ENCODE data around the gene RPA1. TPM values are rescaled to one million over a fixed set of nuclear protein-coding genes. Genes with fewer than 3 reads are reported as not detected.
A peak's percentile ranks its signal among the peaks of the same experiment; 100 is the strongest.

The RPA1 gene
- total RNA-seq, 3 donors from 2014 or later (not counting 1 experiment from before 2014, with no cell fraction given) = 70.9 to 101 (median 98.9) TPM

DNA sequence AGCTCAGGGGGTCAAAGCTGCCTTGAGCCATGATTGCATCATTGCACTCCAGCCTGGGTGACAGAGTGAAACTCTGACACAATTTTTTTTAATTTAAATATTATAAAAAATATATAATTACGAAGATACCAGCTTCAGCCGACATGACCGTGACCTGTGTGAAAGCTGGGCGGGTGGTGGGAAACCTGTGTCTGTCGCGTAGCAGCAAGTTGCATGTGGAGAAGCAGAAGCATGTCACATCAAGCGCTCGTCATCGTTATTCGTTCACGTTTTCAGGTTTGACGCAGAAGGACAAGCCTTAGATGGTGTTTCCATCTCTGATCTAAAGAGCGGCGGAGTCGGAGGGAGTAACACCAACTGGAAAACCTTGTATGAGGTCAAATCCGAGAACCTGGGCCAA, 53.7 kb downstream of the RPA1 start:
- Mint-ChIP-seq H3K9me3 (no peaks in the 10 kb centered on the region), H3K4me3 (no peak overlapping the region), H3K27me3 (ENCODE audit: low read depth in 2 of 2) (no peaks in the 10 kb centered on the region), H3K4me1 (no peaks in the 10 kb centered on the region), H3K27ac (no peak overlapping the region), H3K36me3 (peaks cover 40% of the 10 kb centered on the region)
- ATAC-seq = no peak
- Histone ChIP-seq H3K27ac (ENCODE audit: low read length) (no peak overlapping the region), H3K4me3 (ENCODE audit: low read length) (no peak overlapping the region), H3K36me3 (ENCODE audit: control insufficient read depth, insufficient read depth, low read length) (peaks cover 80% of the 10 kb centered on the region), H3K9me3 (ENCODE audit: control insufficient read depth, insufficient read depth, low read length) (no peaks in the 10 kb centered on the region), H3K4me1 (ENCODE audit: control insufficient read depth, insufficient read depth, low read length) (no peaks in the 10 kb centered on the region), H3K27me3 (ENCODE audit: control insufficient read depth, insufficient read depth, low read length) (no peaks in the 10 kb centered on the region)
- WGBS (ENCODE audit: insufficient coverage) = 95% methylated on average over 16 of the region's 16 CpGs
- DNase-seq = no peak
- TF ChIP-seq, protein P1, sequence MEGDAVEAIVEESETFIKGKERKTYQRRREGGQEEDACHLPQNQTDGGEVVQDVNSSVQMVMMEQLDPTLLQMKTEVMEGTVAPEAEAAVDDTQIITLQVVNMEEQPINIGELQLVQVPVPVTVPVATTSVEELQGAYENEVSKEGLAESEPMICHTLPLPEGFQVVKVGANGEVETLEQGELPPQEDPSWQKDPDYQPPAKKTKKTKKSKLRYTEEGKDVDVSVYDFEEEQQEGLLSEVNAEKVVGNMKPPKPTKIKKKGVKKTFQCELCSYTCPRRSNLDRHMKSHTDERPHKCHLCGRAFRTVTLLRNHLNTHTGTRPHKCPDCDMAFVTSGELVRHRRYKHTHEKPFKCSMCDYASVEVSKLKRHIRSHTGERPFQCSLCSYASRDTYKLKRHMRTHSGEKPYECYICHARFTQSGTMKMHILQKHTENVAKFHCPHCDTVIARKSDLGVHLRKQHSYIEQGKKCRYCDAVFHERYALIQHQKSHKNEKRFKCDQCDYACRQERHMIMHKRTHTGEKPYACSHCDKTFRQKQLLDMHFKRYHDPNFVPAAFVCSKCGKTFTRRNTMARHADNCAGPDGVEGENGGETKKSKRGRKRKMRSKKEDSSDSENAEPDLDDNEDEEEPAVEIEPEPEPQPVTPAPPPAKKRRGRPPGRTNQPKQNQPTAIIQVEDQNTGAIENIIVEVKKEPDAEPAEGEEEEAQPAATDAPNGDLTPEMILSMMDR (IDR thresholded peaks at IDR 0.05) = no peak
- intact Hi-C loops (cut with micrococcal nuclease) = no loop called here

DNA sequence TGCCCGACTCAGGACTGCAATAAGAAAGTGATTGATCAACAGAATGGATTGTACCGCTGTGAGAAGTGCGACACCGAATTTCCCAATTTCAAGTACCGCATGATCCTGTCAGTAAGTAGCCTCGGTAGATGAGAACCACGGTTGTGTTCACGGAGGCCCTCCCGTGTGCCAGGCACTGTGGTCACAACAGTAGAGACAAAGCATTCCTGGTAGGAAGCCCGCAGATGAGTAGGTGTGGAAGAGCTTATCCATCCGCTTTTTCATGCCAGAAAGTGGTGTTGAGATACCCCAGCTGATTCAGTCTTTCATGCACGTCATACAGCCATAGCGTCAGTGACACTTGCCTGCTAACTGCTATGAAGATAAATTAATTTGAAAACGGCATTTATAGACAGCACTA, 58.9 kb downstream of the RPA1 start:
- DNase-seq = no peak
- no peak overlapping the region for H3K4me3 ChIP-seq (ENCODE audit: low read length)
- 98% methylated on average over 14 of the region's 14 CpGs for WGBS (ENCODE audit: insufficient coverage)
- intact Hi-C loops (cut with micrococcal nuclease) = no loop called here
- Mint-ChIP-seq H3K4me1 (peaks cover 8 to 10% of the 10 kb centered on the region in 2 donors), H3K9me3 (no peaks in the 10 kb centered on the region), H3K27ac (no peak overlapping the region), H3K4me3 (no peak overlapping the region), H3K27me3 (ENCODE audit: low read depth in 2 of 2) (no peaks in the 10 kb centered on the region), H3K36me3 (peaks cover 31% of the 10 kb centered on the region)
- H3K36me3 ChIP-seq (ENCODE audit: control insufficient read depth, insufficient read depth, low read length) = peaks cover 64% of the 10 kb centered on the region
- H3K9me3 ChIP-seq (ENCODE audit: control insufficient read depth, insufficient read depth, low read length) = no peaks in the 10 kb centered on the region
- no peaks in the 10 kb centered on the region for H3K27me3 ChIP-seq (ENCODE audit: control insufficient read depth, insufficient read depth, low read length)
- no peak overlapping the region for H3K27ac ChIP-seq (ENCODE audit: low read length)
- ATAC-seq = no peak
- H3K4me1 ChIP-seq (ENCODE audit: control insufficient read depth, insufficient read depth, low read length) = peaks cover 18% of the 10 kb centered on the region
- TF ChIP-seq, protein P1 (IDR thresholded peaks at IDR 0.05) = no peak

DNA sequence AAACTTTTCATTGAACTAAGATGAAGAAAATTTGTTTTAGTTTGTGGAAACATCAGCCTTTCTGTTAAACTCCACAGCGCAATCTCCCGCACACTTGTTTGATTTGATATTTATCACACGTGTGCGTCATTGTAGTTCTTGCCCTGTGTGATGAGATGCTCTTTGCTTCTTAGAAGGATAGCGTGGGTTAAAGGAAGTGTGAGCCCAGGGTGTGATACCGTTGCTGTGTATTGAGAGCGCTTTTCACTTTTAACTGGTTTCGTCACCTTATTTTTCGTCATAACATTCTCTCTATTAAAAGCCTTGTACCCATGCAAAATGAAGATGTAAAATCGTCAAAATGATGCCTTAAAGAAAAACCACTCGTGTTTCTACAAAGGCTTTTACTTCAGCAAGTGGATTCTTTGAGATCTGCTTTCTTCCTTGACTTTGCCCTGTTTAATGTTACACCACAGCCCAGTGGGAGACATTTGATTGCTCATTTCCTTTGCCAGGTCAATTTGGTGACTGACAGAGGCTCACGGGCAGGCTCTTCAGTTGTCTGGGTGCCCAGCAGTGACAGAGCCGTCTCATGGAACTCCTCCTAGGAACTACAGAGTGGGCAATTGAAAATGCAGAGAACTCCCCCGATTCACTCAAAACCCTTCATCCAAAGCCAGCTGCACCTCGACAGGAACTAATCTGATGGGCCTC, 61.1 kb downstream of the RPA1 start:
- peak; percentile 43 to 76 for DNase-seq
- Mint-ChIP-seq H3K36me3 (peaks cover 25% of the 10 kb centered on the region), H3K9me3 (no peaks in the 10 kb centered on the region), H3K4me3 (peak overlapping the region; percentile 81), H3K4me1 (peaks cover 8 to 10% of the 10 kb centered on the region in 2 donors), H3K27me3 (ENCODE audit: low read depth in 2 of 2) (no peaks in the 10 kb centered on the region), H3K27ac (peak overlapping the region; percentile 91 to 93)
- 54% methylated on average over 15 of the region's 15 CpGs for WGBS (ENCODE audit: insufficient coverage)
- intact Hi-C loops (cut with micrococcal nuclease) = no loop called here
- ATAC-seq = peak; percentile 94 to 96 (median 96)
- peaks cover 57% of the 10 kb centered on the region for H3K36me3 ChIP-seq (ENCODE audit: control insufficient read depth, insufficient read depth, low read length)
- H3K27me3 ChIP-seq (ENCODE audit: control insufficient read depth, insufficient read depth, low read length) = no peaks in the 10 kb centered on the region
- H3K4me1 ChIP-seq (ENCODE audit: control insufficient read depth, insufficient read depth, low read length) = peaks cover 18% of the 10 kb centered on the region
- H3K9me3 ChIP-seq (ENCODE audit: control insufficient read depth, insufficient read depth, low read length) = no peaks in the 10 kb centered on the region
- peak overlapping the region; percentile 82 for H3K27ac ChIP-seq (ENCODE audit: low read length)
- no peak overlapping the region for H3K4me3 ChIP-seq (ENCODE audit: low read length)
- TF ChIP-seq, protein P1 (IDR thresholded peaks at IDR 0.05) = no peak

All from natural killer cell (primary cell).